Ectodermal cell (in vitro differentiated cells): Measurements from ENCODE around the gene MAP3K14.

Experiments used
- H3K27ac ChIP-seq: 2 replicates; pipeline ENCODE4 v1.7.0; 2013; ENCODE audit warnings: mild to moderate bottlenecking, low read depth, low read length; ENCODE audit not compliant: insufficient read depth, poor library complexity, severe bottlenecking
- H3K27me3 ChIP-seq: 2 replicates; pipeline ENCODE4 v1.7.0; 2013; ENCODE audit warnings: mild to moderate bottlenecking, low read length; ENCODE audit not compliant: insufficient read depth, control insufficient read depth, poor library complexity, severe bottlenecking
- H3K36me3 ChIP-seq: one replicate; pipeline ENCODE4 v1.7.0; 2013; ENCODE audit warnings: low read length; ENCODE audit not compliant: control insufficient read depth, insufficient read depth
- H3K4me1 ChIP-seq: one replicate; pipeline ENCODE4 v1.7.0; 2013; ENCODE audit warnings: low read length; ENCODE audit not compliant: control insufficient read depth, insufficient read depth
- H3K4me3 ChIP-seq: 2 replicates; pipeline ENCODE4 v1.7.0; 2013; ENCODE audit warnings: low read depth, low read length, control low read depth; ENCODE audit not compliant: insufficient read depth
- H3K9me3 ChIP-seq: 2 replicates; pipeline ENCODE4 v1.7.0; 2013; ENCODE audit warnings: mild to moderate bottlenecking, low read length, moderate library complexity; ENCODE audit not compliant: control insufficient read depth
- WGBS, 2 experiments: methylation state at CpG; one replicate each; pipeline ENCODE4 v1.1.7; 2013; ENCODE audit warnings: missing lambda C conversion rate in 2 of 2; 5-methylcytosine and 5-hydroxymethylcytosine counted together

The MAP3K14 gene

DNA sequence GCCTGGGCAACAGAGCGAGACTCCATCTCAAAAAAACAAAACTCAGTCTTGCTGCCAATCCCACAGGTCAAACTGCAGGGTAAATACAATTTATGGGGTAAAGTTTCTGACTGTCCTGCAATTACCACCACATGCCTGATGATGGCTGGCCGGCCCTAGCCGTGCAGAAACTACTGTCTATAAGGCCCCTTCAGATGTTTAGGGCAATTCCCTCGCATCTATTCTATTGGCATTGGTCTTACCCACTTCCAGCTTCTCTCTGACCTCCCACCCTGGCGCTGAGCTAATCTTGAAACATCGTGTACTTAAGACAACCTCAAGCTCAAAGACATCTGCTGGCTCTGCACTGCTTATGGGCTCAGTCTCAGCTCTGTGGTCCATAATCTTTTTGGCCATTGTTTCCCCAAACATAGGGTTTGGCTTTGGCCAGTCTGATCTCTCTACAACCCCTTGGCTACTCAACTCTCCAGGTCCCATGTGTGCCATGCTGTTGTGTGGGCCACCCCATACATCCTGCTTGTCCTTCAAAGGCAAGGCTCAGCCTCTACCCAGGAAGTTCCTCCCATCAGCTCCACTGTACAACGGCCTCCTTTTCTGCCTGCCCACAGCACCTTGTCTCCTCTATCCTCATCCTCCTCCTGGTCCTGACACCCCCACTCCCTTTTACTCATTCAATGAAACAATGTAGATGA, 16.6 kb downstream of the MAP3K14 start:
- WGBS, 2 experiments, result 93 to 94% methylated on average over 7 of the region's 7 CpGs
- H3K27me3 ChIP-seq, result no peaks in the 10 kb centered on the region
- H3K27ac ChIP-seq, result no peak overlapping the region
- H3K4me1 ChIP-seq, result no peaks in the 10 kb centered on the region
- H3K36me3 ChIP-seq, result no peaks in the 10 kb centered on the region
- no peak overlapping the region for H3K4me3 ChIP-seq
- no peaks in the 10 kb centered on the region for H3K9me3 ChIP-seq

DNA sequence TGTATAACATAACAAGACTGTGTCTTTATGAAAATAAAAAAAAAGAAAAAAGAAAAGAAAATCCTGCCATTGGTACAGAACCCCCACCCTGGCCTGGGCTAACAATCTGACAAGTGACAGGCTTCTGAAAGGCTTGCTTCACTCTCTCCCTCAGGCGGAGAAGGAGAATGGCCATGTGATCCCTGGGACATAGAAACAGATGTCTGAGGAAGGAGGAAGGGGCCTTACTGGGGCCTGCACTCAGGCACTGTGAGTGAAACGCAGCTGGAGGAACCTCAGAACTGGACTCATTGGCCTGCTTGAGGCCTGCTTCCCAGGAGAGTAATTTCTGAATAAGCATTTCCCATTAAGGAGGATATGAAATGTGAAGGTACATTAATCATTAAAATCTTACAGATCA, 17.5 kb downstream of the MAP3K14 start:
- WGBS, 2 experiments, result 67 to 70% methylated on average over 2 of the region's 2 CpGs
- Histone ChIP-seq H3K36me3 (no peaks in the 10 kb centered on the region), H3K4me1 (no peaks in the 10 kb centered on the region)

DNA sequence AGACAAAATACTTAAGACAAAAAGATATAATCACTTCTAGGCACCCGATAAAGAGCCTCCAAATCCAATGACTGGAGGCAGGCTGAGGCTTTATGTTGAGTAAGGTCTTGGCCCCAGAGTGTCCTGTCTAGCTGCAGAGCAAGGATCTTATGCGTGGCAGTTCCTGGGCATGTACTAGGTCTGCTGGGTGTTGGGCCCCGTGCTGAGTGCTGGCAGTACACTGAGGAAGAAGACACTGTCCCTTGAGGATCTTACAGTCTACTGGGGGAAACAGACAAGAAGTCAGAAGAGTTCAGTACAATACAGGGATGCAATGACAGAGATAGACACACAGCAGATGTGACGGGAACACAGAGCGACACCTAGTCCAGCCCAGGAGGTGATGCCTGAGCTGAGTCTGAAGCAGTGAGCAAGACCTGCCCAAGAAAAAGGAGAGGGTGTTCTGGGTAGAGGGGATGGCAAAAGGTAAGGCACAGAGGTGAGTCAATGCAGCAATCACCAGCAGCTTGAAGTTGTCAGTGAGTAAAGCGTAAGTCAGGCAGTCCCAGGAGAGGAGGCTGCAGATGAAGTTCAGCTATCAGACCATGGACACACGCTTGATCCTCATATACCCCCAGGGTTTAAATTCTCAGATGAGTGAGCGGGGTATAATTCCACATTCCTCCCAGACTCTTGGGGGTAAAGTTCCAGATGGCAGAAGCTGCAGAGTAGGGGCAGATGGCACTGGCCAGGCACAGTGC, 18.1 kb downstream of the MAP3K14 start:
- Histone ChIP-seq H3K36me3 (no peaks in the 10 kb centered on the region), H3K27ac (no peak overlapping the region), H3K4me1 (no peaks in the 10 kb centered on the region), H3K9me3 (no peaks in the 10 kb centered on the region), H3K4me3 (no peak overlapping the region), H3K27me3 (no peaks in the 10 kb centered on the region)
- 93% methylated on average over 8 of the region's 8 CpGs for WGBS, 2 experiments

More for the DNA sequence above, 17.5 kb downstream of the MAP3K14 start:
- no peak overlapping the region for H3K27ac ChIP-seq
- H3K27me3 ChIP-seq, result no peaks in the 10 kb centered on the region
- H3K9me3 ChIP-seq, result no peaks in the 10 kb centered on the region
- H3K4me3 ChIP-seq, result no peak overlapping the region

DNA sequence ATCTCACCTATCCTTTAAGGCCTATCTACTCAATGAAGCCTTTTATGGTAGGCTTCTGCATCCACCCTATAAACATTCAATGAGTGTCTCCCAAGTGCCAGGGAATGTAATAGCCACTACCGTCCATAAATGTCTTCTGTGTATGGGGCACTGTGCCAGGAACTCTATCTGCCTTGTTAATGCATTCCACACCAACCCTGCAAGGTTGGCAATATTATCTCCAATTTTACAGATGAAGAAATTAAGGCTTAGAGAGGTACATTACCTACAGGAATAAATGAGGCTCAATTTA, 20.0 kb downstream of the MAP3K14 start:
- Histone ChIP-seq H3K36me3 (no peaks in the 10 kb centered on the region), H3K27ac (no peak overlapping the region), H3K27me3 (no peaks in the 10 kb centered on the region), H3K4me1 (no peaks in the 10 kb centered on the region), H3K9me3 (no peaks in the 10 kb centered on the region), H3K4me3 (no peak overlapping the region)
- WGBS, 2 experiments, result 100% methylated on average over 1 of the region's 1 CpG

DNA sequence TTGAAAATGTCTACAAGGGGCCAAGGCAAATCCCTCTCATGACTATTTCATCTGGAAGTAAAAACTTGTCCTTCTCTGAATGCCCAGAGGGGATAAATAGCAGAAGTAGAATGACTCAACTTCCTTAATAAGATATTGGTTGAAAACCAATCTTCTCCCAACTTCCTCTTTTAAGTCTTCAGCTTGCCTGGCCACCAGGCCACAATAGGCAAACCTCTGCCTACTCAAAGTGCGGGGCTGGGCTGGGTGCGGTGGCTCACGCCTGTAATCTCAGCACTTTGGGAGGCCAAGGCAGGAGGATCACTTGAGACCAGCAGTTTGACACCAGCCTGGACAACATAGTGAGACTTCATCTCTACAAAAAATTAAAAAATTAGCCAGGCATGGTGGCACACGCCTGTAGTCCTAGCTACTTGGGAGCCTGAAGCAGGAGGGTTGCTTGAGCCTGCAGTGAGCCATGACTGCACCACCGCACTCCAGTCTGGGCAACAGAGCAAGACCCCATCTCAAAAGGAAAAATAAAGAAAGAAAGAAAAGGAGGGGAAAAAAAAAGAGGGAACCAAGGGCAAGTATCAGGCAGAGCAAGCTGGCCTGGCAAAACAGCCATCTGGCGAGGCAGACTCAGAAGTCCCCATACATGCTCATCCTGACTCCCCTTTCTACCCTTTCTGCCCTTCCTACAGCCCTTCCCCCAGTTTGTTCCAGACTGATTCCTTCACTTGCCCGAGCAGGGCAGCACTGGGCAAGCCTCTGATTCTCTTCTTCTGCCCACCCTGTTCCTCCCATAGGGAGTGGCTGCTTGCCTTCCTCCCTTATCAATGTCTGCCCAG, 20.6 kb downstream of the MAP3K14 start:
- Histone ChIP-seq H3K27ac (no peak overlapping the region), H3K4me1 (no peaks in the 10 kb centered on the region), H3K4me3 (no peak overlapping the region), H3K27me3 (no peaks in the 10 kb centered on the region), H3K9me3 (no peaks in the 10 kb centered on the region), H3K36me3 (no peaks in the 10 kb centered on the region)
- 94 to 96% methylated on average over 7 of the region's 7 CpGs for WGBS, 2 experiments

DNA sequence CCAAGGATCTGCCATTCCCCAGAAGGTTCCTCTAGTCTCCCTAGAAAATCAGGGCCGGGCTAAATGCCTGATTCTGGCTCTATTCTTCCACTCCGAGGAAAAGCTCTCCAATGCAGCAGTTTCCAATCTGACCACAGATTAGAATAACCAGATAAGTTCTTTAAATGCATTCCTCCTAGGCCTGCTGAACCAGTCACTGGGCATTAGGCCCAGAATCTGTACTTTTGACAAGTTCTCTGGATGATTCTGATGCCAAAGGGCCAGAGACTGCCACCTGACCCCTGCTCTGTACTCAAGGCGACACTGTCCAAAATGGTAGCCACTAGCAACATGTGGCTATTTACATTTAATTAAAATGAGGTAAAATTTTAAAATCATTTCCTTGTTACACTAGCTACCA, 22.3 kb downstream of the MAP3K14 start:
- no peaks in the 10 kb centered on the region for H3K27me3 ChIP-seq
- no peaks in the 10 kb centered on the region for H3K36me3 ChIP-seq
- no peak overlapping the region for H3K4me3 ChIP-seq
- H3K27ac ChIP-seq, result no peak overlapping the region
- no peaks in the 10 kb centered on the region for H3K4me1 ChIP-seq
- H3K9me3 ChIP-seq, result no peaks in the 10 kb centered on the region
- WGBS, 2 experiments, result 92 to 97% methylated on average over 3 of the region's 3 CpGs

DNA sequence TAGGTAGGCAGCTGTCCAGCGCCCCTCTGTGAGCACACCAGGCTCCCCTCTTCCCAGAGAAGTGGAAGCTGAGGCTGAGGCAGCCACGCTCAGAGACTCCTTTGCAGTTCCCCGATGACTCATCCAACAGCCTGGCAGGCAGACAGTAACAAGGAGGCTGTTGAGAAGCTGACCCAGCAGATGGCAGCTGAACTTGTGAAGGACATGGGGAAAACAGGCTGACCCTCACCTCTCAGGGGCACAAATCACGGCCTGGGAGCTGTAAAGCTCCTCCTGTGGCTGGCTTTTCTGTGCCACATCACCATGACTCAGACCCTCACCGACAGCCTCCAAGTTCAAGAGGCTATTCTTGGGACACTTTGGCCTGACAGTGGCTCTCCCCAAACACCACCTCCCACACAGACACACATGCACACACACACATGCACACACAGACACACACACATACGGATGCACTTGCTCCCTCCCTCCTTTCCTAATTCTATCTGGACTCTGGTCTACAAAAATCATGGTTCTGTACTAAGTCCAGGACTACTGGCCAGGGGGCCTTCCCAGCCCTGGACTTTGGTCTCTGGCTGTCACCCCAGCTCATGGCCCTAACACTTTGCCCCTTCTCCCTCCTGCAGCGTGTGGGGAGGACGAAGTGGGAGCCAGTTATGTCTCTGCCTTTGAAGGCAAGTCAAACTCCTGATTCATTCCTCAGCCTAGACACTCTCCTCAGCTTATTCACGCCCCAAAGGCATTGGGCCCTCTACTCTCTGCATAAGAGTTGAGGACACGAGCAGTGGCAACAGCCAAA, 23.2 kb downstream of the MAP3K14 start:
- no peak overlapping the region for H3K27ac ChIP-seq
- H3K9me3 ChIP-seq, result no peaks in the 10 kb centered on the region
- WGBS, 2 experiments, result 79 to 88% methylated on average over 10 of the region's 10 CpGs
- H3K4me1 ChIP-seq, result no peaks in the 10 kb centered on the region
- no peaks in the 10 kb centered on the region for H3K27me3 ChIP-seq
- H3K36me3 ChIP-seq, result peaks cover 4% of the 10 kb centered on the region
- no peak overlapping the region for H3K4me3 ChIP-seq

DNA sequence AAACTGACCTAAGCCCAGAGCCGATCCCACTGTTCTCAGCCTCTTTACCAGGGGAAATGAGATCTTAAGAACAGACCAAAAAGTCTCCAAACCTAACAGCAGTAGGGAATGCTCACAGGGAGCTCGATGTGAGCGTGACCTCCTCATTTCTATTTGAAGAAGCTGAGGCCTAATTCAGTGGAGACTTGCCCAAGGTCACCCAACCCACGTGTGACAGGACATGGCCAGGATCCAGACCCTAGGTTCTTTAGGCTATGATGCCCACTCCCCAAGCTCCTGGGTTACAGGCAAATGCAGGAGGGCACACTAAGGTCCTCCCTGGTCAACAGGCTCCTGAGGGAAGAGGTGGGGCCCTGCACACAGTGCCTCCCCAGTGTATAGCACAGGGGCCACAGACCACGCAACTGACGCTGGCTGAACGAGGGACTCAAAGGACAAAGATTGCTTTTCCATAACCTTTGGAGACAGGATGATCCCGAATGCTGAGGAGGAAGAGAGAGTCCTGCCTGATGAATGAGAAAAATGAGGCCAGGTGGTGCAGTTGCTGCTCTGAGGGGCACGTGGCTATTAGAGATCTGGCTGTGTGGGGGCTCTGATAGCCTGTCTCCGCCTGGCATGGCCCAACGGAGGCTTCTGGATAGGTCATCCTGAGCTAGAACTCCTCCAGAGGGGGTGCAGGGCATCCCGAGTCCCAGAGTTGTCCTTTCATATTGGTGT, 24.0 kb downstream of the MAP3K14 start:
- Histone ChIP-seq H3K27ac (no peak overlapping the region), H3K4me3 (no peak overlapping the region), H3K4me1 (no peaks in the 10 kb centered on the region), H3K27me3 (no peaks in the 10 kb centered on the region), H3K9me3 (no peaks in the 10 kb centered on the region), H3K36me3 (peaks cover 4% of the 10 kb centered on the region)
- WGBS, 2 experiments, result 93 to 94% methylated on average over 12 of the region's 12 CpGs

DNA sequence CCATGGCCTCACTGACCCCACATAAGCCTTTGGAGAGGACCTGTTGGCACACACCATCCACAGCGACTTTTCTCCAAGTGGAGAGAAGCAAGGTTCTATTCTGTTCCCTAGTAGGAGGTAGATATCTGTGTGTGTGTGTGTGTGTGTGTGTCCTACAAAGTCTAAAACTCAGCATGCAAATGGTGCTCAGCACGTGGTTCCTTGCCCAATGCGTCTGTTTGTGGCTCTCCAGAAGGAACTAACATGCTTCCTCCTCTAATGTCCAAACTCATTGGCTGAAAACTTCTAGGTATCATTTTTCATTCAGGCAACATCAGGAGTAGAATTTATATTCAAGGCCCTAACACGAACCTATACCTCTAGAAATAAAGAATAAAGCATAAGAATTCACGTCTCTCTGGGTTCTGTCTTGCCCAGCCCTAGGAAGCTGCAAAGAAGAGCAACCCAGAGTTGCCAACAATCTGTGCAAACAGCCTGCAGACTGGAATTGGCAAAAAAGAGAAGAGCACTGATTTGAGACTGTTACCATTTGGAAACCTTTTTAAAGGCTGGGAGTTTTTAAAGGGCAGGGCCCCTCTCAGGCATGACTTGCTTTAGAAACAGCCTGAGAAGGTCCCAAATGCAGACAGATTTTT, 25.5 kb downstream of the MAP3K14 start:
- Histone ChIP-seq H3K4me1 (no peaks in the 10 kb centered on the region), H3K27me3 (no peaks in the 10 kb centered on the region), H3K36me3 (peaks cover 6% of the 10 kb centered on the region), H3K4me3 (no peak overlapping the region), H3K27ac (no peak overlapping the region), H3K9me3 (no peaks in the 10 kb centered on the region)
- 88 to 93% methylated on average over 5 of the region's 5 CpGs for WGBS, 2 experiments
